ENCODE data around the gene CEACAM20.
"Not testable (repeated sequence)": the region's sequence is repeated elsewhere in the genome, so short reads cannot be mapped to it uniquely, and the experiment has no call there.

Gene CEACAM20

GRCh38 chr19:44529536-44529935 is at the start of gene CEACAM20:
CEACAM20 (minus strand) TSS chr19:44529675; CDS start chr19:44529509, 166 bp downstream.
- no peak for DNase-seq

- no peak for DNase-seq
Observed at GRCh38 chr19:44577566-44577874, 48.0 kb upstream of the CEACAM20 start.

DNA sequence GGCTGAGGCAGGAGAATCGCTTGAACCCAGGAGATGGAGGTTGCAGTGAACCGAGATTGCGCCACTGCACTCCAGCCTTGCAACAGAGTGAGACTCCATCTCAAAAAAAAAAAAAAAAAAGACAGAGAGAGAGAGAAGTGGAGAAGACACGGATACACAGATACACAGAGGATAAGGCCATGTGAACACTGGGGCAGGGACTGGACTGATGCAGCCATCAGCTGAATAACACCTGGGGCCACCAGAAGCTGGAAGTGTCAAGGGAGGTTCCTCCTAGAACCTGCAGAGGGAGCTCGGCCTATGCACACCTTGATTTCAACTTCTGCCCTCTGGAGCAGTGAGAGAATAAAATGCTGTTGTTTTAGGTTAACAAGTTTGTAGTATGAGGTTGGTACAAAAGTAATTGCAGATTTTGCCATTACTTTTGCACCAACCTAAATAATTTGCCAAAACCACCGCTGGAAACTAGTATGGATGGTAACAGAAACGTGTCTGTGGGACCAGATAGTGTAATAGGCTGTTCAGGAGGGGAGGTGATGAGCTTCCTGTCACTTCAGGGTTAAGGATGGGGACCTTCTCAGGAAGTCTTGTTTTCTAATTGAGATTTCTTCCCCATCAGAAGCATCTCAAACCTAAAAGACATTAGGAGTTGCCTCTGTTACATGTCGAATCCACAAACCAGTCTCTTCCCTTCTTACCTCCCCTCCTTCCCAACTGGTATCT is 47.5 kb upstream of the CEACAM20 start:
- DNase-seq, result peak; percentile 33

GRCh38 chr19:44575116-44575700 is 45.7 kb upstream of the CEACAM20 start:
- DNase-seq, result no peak

DNA sequence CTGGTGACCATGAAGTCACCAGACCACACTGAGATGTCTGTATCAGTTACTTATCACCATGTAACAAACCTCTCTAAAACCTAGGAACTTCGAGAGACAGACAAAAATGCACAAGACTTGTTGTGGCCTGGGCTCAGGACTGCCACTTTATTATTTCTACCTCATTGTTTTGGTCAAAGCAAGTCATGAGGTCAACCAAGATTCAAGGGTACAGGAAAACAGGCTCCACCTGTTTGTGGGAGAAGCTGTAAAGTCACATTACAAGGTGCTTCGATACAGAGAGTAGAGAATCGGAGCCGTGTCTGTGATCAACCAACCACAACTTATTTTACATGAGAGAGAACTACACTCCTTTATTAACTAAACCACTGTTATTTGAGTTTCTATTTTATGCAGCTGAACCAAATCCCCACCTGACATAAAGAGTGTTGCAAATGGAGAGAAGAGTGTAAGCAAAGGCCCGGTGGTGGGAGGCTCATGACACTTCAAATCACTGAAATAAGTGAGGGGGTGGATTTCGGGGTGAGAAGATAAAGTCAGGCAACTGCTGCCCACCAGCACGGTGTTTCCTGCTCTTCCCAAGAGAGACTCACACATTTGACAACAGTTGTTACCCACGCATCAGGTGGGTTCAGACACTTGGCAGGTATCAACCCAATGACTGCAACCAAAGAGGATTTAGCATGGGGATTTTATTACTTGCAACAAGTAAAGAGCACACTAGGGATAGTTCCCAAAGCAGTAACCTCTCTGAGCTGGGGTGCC is 44.9 kb upstream of the CEACAM20 start:
- DNase-seq, result no peak

DNA sequence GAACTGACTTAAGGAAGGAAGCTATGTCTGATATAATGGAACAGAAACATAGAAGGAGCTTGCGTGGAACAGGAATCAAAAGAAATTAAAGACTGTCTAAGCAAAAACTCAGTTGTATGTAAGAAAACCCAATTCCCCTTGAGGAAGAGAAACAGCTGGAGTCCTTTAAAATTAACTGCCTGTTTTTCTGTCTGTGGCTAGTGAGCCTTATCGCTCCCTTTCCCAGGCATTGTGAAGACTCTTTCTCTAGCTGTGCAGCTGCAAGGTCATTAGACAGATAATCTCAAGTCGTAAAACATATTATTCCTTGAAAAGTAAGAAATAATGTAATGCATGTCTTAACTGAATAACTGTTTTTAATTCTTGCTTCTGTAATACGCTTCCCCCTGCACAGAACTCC is 44.2 kb upstream of the CEACAM20 start:
- DNase-seq, result no peak

- DNase-seq, result no peak
Observed at GRCh38 chr19:44573183-44573582, 43.7 kb upstream of the CEACAM20 start.

- DNase-seq, result no peak
Observed at GRCh38 chr19:44572581-44572900, 43.1 kb upstream of the CEACAM20 start.

GRCh38 chr19:44571830-44572580 is 42.5 kb upstream of the CEACAM20 start:
- DNase-seq, result no peak

DNA sequence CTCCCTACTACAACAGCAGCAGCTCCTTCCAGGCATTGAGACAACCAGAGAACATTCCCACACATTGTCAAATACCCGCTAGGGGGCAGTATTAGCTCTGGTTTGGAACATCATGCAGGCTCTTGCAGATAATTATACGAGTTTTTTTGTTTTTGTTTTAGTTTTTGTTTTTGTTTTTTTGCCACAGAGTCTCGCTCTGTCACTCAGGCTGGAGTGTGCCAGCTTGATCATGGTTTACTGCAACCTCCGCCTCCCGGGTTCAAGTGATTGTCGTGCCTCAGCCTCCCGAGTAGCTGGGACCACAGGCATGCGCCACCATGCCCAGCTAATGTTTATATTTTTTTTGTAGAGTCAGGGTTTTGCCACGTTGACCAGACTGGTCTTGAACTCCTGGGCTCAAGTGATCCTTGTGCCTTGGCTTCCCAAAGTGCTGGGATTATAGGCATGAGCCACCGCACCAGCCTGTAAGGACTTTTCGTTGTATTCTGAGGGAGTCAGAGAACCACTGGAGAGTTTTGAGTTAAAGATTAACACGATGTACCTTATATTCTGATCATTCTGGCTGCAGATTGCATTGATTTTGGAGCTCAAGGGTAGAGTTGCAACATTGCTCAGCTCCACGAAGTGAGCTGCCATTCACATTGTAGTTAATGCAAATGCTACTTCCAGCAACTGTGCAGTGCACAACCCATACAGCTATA is 41.7 kb upstream of the CEACAM20 start:
- DNase-seq, result peak; percentile 58

DNA sequence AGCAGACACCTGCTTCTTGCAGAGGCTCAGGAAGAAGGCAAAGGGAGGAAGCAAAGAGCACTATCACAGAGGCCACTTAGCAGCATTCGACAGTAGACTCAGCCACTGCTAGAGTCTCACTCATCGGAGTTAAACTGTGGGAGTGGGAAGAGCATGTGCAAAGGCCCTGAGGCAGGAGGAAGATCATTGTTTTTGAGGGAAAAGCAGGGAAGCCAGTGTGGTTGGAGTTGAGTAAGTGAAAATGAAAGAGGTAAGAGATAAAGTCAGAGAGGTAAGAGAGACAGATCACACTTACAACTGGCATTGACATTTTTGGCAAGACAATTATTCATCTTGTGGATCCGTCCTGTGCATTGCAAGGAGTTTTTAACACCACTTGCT is 41.1 kb upstream of the CEACAM20 start:
- DNase-seq, result no peak

DNA sequence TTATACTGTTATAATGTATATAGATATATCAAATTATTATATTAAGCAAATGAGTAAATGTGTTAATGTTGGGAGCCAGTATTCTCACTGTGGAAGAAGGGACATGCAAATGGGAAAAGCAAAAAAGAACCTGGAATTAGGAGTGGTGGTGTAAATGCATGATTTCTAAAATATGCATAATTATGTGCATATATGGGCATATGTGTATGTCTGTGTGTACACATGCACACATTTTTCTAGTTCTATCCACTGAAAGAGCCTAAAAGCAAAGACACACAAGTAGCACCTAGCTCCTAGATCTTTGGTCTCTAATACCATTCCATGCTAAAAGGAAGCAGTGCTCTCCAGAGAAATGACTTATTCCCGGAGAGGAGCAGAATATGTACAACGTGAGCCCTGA is 38.3 kb upstream of the CEACAM20 start:
- DNase-seq, result no peak

GRCh38 chr19:44566984-44567383 is 37.5 kb upstream of the CEACAM20 start:
- no peak for DNase-seq

DNA sequence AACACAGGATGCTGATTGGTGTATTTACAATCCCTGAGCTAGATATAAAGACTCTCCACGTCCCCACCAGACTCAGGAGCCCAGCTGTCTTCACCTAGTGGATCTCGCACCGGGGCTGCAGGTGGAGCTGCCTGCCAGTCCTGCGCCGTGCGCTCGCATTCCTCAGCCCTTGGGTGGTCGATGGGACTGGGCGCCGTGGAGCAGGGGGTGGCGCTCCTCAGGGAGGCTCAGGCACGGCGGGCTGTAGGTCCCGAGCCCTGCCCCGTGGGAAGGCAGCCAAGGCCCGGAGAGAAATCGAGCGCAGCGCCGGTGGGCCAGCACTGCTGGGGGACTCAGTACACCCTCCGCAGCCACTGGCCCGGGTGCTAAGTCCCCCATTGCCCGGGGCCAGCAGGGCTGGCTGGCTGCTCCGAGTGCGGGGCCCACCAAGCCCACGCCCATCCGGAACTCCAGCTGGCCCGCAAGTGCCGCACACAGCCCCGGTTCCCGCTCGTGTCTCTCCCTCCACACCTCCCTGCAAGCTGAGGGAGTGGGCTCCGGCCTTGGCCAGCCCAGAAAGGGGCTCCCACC is 33.7 kb upstream of the CEACAM20 start:
- DNase-seq, result not testable (repeated sequence)

DNA sequence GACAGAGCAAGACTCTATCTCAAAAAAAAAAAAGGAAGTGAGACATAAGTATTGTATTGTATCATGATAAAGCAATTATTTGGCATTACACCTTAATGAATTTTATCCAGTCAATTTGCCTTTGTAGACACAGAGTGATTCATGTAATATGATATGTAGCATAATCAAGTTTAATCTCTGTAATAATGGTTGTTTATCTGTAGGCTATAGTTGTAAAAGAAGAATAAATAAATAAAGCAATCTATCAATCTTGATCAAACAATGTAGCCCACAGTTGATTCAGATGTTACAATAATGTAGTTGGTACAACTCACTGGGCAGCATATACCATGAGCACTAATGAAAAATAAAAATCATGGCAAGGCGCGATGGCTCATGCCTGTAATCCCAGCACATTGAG is 28.5 kb upstream of the CEACAM20 start:
- DNase-seq, result no peak

GRCh38 chr19:44554641-44555246 is 25.3 kb upstream of the CEACAM20 start:
- no peak for DNase-seq

DNA sequence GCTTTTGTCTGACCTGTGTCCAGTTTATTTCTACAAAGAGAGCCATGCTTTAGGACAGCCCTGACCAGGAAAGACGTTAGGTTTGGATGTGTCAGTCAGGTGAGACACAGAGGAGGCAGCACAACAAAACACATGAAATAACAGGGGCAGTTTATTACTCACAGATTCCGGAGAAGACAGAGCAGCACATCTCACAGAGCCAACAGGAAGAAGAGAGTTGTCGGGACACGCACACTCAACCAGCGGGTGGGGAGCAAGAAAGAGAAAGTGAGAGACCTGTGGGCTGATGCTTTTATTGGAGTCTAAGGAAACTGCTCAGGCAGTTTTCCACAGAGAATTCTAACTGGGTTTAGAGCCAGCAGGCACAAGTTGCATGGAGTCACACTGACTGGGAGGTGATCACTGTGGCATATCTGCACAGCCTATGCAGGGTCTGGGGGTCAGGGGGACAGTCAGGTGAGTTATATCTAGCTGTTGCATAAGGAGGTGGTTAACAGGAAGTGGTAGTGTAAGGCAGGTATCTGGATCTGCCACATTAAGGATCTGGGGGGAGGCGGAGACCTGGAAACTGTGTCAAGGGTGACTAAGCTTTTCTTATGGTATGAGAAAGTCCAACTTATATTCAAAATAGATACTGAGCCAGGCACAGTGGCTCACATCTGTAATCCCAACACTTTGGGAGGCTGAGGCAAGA is 24.1 kb upstream of the CEACAM20 start:
- no peak for DNase-seq

GRCh38 chr19:44552324-44552723 is 22.8 kb upstream of the CEACAM20 start:
- DNase-seq, result no peak

DNA sequence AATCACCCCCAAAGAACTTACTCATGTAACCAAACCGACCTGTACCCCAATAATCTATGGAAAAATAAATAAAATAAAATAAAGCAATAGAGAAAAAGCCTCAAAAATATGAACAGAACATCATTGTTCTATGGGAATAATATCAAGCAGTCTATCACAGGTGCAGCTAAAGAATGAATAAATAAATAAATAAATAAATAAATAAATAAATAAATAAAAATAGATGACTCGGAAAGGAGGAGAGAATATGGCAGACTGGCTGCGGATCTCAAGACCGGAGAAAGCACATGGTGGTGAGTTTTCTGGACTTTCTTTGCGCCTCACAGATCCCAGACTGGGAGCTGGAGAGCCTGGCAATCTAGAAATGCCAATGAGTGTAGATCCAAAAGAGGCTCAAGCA is 22.4 kb upstream of the CEACAM20 start:
- DNase-seq, result no peak

GRCh38 chr19:44550976-44551375 is 21.5 kb upstream of the CEACAM20 start:
- not testable (repeated sequence) for DNase-seq

GRCh38 chr19:44549507-44549906 is 20.0 kb upstream of the CEACAM20 start:
- DNase-seq, result no peak

- DNase-seq, result no peak
Observed at GRCh38 chr19:44548736-44549135, 19.3 kb upstream of the CEACAM20 start.

Measured in NCI-H774 (cell line).